AG04450 (cell line): ENCODE results near the gene CHCHD6. TPM values are rescaled to one million over a fixed set of nuclear protein-coding genes. Genes with fewer than 3 reads are reported as not detected.

Experiments
- CTCF ChIA-PET: fragments of 300-600, 350-600 bp; formaldehyde crosslinking; extraction: SDS; loops from one replicate; lab custom pipeline; 2022; ENCODE audit warnings: antibody characterized with exemption, inconsistent platforms; lab: Charles Lee
- POLR2A ChIA-PET: fragments of 350-600 bp; formaldehyde crosslinking; extraction: SDS; loops from one replicate; lab custom pipeline; 2021; ENCODE audit warnings: antibody characterized with exemption, inconsistent platforms; lab: Yijun Ruan, JAX
- DNase-seq: peaks from one replicate; pipeline ENCODE4 v3.0.0-alpha.2; 2011; ENCODE audit warnings: low read depth, low spot score
- H3K27ac ChIP-seq: one replicate; pipeline ENCODE4 v1.5.1; 2012; ENCODE audit warnings: low read depth, low read length, control low read depth
- H3K27me3 ChIP-seq: one replicate; pipeline ENCODE4 v1.6.0; 2012; ENCODE audit warnings: low read length; ENCODE audit not compliant: control insufficient read depth, insufficient read depth
- H3K4me3 ChIP-seq: 2 replicates; pipeline ENCODE4 v1.5.1; 2011; ENCODE audit warnings: mild to moderate bottlenecking, low read depth, low read length, control low read depth
- H3K9me3 ChIP-seq: 2 replicates; pipeline ENCODE4 v1.5.1; 2012; ENCODE audit warnings: low read length; ENCODE audit not compliant: control insufficient read depth, insufficient read depth
- polyA plus RNA-seq: library from polyadenylated mRNA; depleted of rRNA; stranded (reverse); fragments of >200 nt; gene quantifications from 2 replicates; pipeline ENCODE4 v1.2.3, GENCODE V29; 2011
- TF ChIP-seq, protein P1 (sequence below): IDR thresholded peaks from 2 replicates; pipeline ENCODE4 v1.5.1; 2011; ENCODE audit warnings: low read depth, low read length, control low read depth, inconsistent platforms

Gene CHCHD6
- polyA plus RNA-seq, 1 experiment: 14.0 TPM

DNA sequence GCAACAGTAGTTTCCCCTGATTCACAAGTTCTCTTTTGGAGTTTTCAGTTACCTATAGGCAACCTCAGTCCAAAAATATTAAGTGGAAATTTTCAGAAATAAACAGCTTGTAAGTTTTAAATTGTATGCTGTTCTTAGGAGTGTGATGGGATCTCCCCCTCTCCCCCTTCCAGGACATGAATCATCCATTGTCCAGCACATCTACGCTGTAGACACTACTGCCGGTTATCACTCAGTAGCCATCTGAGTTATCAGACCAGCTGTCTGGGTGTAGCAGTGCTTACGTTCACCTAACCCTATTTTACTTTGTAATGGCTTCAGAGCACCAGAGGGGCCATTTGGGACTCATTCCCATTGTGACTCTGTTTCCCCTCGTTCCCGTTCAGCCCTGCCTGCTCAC, 182.2 kb downstream of the CHCHD6 start:
- Histone ChIP-seq H3K27me3 (no peaks in the 10 kb centered on the region), H3K9me3 (no peaks in the 10 kb centered on the region), H3K4me3 (no peak overlapping the region), H3K27ac (no peak overlapping the region)
- ChIA-PET CTCF (interaction anchor here (1.2 kb wide), 1 partner anchor 206 kb away, joined by 3 read pairs; no protein-coding TSS in a partner anchor), POLR2A (no interaction called here)
- no peak for DNase-seq
- TF ChIP-seq, protein P1, sequence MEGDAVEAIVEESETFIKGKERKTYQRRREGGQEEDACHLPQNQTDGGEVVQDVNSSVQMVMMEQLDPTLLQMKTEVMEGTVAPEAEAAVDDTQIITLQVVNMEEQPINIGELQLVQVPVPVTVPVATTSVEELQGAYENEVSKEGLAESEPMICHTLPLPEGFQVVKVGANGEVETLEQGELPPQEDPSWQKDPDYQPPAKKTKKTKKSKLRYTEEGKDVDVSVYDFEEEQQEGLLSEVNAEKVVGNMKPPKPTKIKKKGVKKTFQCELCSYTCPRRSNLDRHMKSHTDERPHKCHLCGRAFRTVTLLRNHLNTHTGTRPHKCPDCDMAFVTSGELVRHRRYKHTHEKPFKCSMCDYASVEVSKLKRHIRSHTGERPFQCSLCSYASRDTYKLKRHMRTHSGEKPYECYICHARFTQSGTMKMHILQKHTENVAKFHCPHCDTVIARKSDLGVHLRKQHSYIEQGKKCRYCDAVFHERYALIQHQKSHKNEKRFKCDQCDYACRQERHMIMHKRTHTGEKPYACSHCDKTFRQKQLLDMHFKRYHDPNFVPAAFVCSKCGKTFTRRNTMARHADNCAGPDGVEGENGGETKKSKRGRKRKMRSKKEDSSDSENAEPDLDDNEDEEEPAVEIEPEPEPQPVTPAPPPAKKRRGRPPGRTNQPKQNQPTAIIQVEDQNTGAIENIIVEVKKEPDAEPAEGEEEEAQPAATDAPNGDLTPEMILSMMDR: no peak

GRCh38 chr3:126887686-126888085, 183.6 kb downstream of the CHCHD6 start:
- no peak for DNase-seq
- H3K27ac ChIP-seq: no peak overlapping the region
- ChIA-PET CTCF (no interaction called here), POLR2A (no interaction called here)
- H3K9me3 ChIP-seq: no peaks in the 10 kb centered on the region
- no peak overlapping the region for H3K4me3 ChIP-seq
- TF ChIP-seq, protein P1: no peak
- no peaks in the 10 kb centered on the region for H3K27me3 ChIP-seq

DNA sequence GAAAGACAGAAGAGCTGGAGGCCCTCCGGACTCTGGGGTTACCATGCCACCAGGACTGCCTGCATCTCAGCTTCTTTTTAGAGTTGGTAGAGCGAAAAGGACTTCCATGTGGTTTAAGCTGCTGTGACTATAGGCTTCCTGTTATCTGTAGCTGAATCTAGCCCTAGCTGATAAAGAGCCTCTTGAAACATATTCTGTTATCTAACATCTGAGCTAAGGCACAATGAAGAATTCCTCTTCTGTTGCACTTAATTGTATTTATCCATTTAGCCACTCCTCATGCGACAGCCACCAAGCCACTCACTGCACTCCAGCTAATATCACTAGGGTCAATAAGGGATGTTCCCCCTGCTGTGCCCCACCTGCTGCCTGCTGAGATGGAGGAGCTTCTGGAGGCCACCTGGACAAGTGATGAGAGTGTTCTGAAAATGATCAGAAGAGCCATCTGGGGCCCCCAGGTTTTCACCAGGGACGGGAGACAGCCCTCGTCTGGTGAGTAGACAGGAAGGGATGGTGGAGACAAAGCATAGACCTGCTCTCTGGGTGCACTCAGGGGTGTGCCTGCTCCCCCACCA, 184.2 kb downstream of the CHCHD6 start:
- Histone ChIP-seq H3K4me3 (no peak overlapping the region), H3K27ac (peak overlapping the region; percentile 11), H3K9me3 (no peaks in the 10 kb centered on the region), H3K27me3 (no peaks in the 10 kb centered on the region)
- TF ChIP-seq, protein P1: no peak
- DNase-seq: no peak
- ChIA-PET POLR2A (no interaction called here), CTCF (interaction anchor here (0.6 kb wide), 1 partner anchor 22 kb away, joined by 3 read pairs; no protein-coding TSS in a partner anchor)

- Histone ChIP-seq H3K27me3 (no peaks in the 10 kb centered on the region), H3K27ac (no peak overlapping the region), H3K4me3 (no peak overlapping the region), H3K9me3 (no peaks in the 10 kb centered on the region)
- ChIA-PET POLR2A (no interaction called here), CTCF (interaction anchor here (0.6 kb wide), 1 partner anchor 24 kb away, joined by 3 read pairs; no protein-coding TSS in a partner anchor)
- TF ChIP-seq, protein P1: no peak
- DNase-seq: no peak
Measured at GRCh38 chr3:126889276-126890201, 185.5 kb downstream of the CHCHD6 start.

GRCh38 chr3:126891141-126891540, 187.1 kb downstream of the CHCHD6 start:
- DNase-seq: no peak
- CTCF ChIA-PET: no interaction called here
- TF ChIP-seq, protein P1: no peak

More at GRCh38 chr3:126891141-126891540, 187.1 kb downstream of the CHCHD6 start:
- H3K9me3 ChIP-seq: no peaks in the 10 kb centered on the region
- no peaks in the 10 kb centered on the region for H3K27me3 ChIP-seq
- H3K4me3 ChIP-seq: no peak overlapping the region
- no peak overlapping the region for H3K27ac ChIP-seq
- POLR2A ChIA-PET: no interaction called here
